ENCODE data around the gene AKR1C8.

DNA sequence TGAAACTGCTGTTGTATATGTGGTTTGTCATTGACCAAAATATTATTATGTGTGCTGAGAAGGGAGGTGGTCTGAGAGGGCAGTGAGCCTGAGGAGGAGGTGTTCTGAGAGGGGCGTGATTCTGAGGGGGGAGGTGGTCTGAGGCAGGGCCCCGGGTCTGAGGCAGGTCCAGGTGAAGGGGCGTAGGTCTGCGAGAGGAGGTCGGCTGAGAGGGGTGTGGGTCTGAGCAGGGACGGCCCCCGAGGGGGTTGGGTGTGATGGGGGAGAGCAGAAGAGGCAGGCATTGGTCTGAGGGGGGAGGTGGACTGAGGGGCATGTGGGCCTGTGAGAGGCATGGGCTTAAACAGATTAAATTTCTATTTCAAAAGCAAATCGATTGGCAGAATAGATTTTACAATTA is 44.1 kb upstream of the AKR1C8 start:
- TF ChIP-seq POLR2AphosphoS5 (IDR thresholded peaks at IDR 0.05; ENCODE audit: low read depth, low read length) (no peak), SPI1 (IDR thresholded peaks at IDR 0.05; ENCODE audit: low read depth, low read length) (no peak), POLR2A (IDR thresholded peaks at IDR 0.05; ENCODE audit: low read depth, low read length) (no peak), POU2F2 (IDR thresholded peaks at IDR 0.05; ENCODE audit: low read depth, low read length) (no peak), TAF1 (IDR thresholded peaks at IDR 0.05; ENCODE audit: low read depth, low read length) (no peak), PAX5 (IDR thresholded peaks at IDR 0.05; ENCODE audit: insufficient read depth, low read length, severe bottlenecking) (no peak)

Data from GM12891 (cell line).